H1 (cell line): ENCODE results near the gene GLIPR1. TPM values are rescaled to one million over a fixed set of nuclear protein-coding genes. Genes with fewer than 3 reads are reported as not detected.

Experiments used
- CTCF ChIA-PET: fragments of 300-600 bp; sonication (Branson Sonifier 250); formaldehyde crosslinking; loops from one replicate; lab custom pipeline; 2021; ENCODE audit not compliant: partially characterized antibody; lab: Charles Lee
- POLR2A ChIA-PET: fragments of 300-600 bp; sonication (Branson Sonifier 250); formaldehyde crosslinking; loops from one replicate; lab custom pipeline; 2021; ENCODE audit warnings: inconsistent platforms; ENCODE audit not compliant: partially characterized antibody; lab: Charles Lee
- DNase-seq, 2 experiments: peaks; one replicate each; pipeline versions ENCODE4 v3.0.0 to v3.0.0-alpha.2; 2010 to 2022; ENCODE audit warnings: low spot score in 2 of 2, low read depth in 1 of 2, mixed read lengths in 1 of 2
- FAIRE-seq: peaks from 2 replicates; lab custom pipeline; 2011; peaks lifted over from hg19 to GRCh38; lab: Jason Lieb, UNC
- H2AFZ ChIP-seq: 2 replicates; pipeline ENCODE4 v1.8.1; 2012; ENCODE audit warnings: low read length, inconsistent platforms
- H2AK5ac ChIP-seq: 2 replicates; pipeline ENCODE4 v1.6.1; 2013; ENCODE audit warnings: low read depth, low read length
- H2BK120ac ChIP-seq: replicated peaks from 2 replicates; pipeline ENCODE3; 2013; ENCODE audit warnings: low read depth, low read length, inconsistent platforms
- H2BK12ac ChIP-seq: 2 replicates; pipeline ENCODE4 v1.6.1; 2013; ENCODE audit warnings: low read depth, low read length
- H2BK15ac ChIP-seq: 2 replicates; pipeline ENCODE4 v1.6.1; 2013; ENCODE audit warnings: low read length
- H2BK20ac ChIP-seq: 2 replicates; pipeline ENCODE4 v1.6.1; 2013; ENCODE audit warnings: low read length
- H2BK5ac ChIP-seq: 2 replicates; pipeline ENCODE4 v1.6.1; 2013; ENCODE audit warnings: low read depth, low read length
- H3K14ac ChIP-seq: 2 replicates; pipeline ENCODE4 v1.6.1; 2013; ENCODE audit warnings: inconsistent platforms; ENCODE audit not compliant: insufficient read length
- H3K18ac ChIP-seq: 2 replicates; pipeline ENCODE4 v1.6.1; 2013; ENCODE audit warnings: low read length; ENCODE audit errors: extremely low read depth
- H3K23ac ChIP-seq: 2 replicates; pipeline ENCODE4 v1.6.1; 2013; ENCODE audit warnings: inconsistent platforms; ENCODE audit not compliant: insufficient read length
- H3K23me2 ChIP-seq: 2 replicates; pipeline ENCODE4 v1.6.1; 2013; ENCODE audit warnings: low read depth, low read length
- H3K27ac ChIP-seq: 2 replicates; pipeline ENCODE4 v1.6.1; 2011; ENCODE audit warnings: low read depth, low read length, inconsistent platforms
- H3K27me3 ChIP-seq, 4 experiments: replicated peaks in 1 of 4; 1 replicate in 1 of 4; 2 replicates in 3 of 4; pipeline versions ENCODE4 v1.6.1 to v1.8.1; 2011 to 2013; ENCODE audit warnings: low read length in 3 of 4, mild to moderate bottlenecking in 3 of 4, inconsistent platforms in 2 of 4, mixed read lengths in 2 of 4, moderate library complexity in 1 of 4; ENCODE audit not compliant: control insufficient read depth in 3 of 4, insufficient read depth in 3 of 4; ENCODE audit errors: extremely low read depth in 1 of 4
- H3K36me3 ChIP-seq, 4 experiments: 2 replicates each; pipeline versions ENCODE4 v1.6.1 to v1.8.1; 2011 to 2013; ENCODE audit warnings: mild to moderate bottlenecking in 4 of 4, low read length in 3 of 4, moderate library complexity in 2 of 4, control low read depth in 1 of 4, inconsistent platforms in 1 of 4; ENCODE audit not compliant: insufficient read depth in 4 of 4, control insufficient read depth in 2 of 4
- H3K4ac ChIP-seq: replicated peaks from 2 replicates; pipeline ENCODE3; 2013; ENCODE audit warnings: low read length, low read depth, mixed read lengths, inconsistent platforms; ENCODE audit not compliant: insufficient read length
- H3K4me1 ChIP-seq, 4 experiments: replicated peaks in 1 of 4; 1 replicate in 1 of 4; 2 replicates in 3 of 4; pipeline versions ENCODE4 v1.6.1 to v1.8.1; 2011 to 2013; ENCODE audit warnings: low read length in 3 of 4, inconsistent platforms in 2 of 4, mixed read lengths in 1 of 4; ENCODE audit not compliant: insufficient read depth in 4 of 4, control insufficient read depth in 3 of 4
- H3K4me2 ChIP-seq, 2 experiments: 2 replicates each; pipeline versions ENCODE4 v1.6.1 to v1.8.1; 2011 to 2013; ENCODE audit warnings: low read depth in 2 of 2, low read length in 2 of 2, control low read depth in 1 of 2, inconsistent platforms in 1 of 2, mild to moderate bottlenecking in 1 of 2; ENCODE audit not compliant: insufficient read depth in 1 of 2
- H3K4me3 ChIP-seq, 4 experiments: fragments of 200-600, 300-600 bp in 1 of 4; sonication (generic), shearing (Covaris generic), sonication (Bioruptor Twin) in 1 of 4; 2 replicates each; pipeline versions ENCODE4 v1.5.1 to v1.8.1; 2011 to 2016; ENCODE audit warnings: low read length in 4 of 4, low read depth in 3 of 4, control low read depth in 2 of 4, inconsistent platforms in 2 of 4, mild to moderate bottlenecking in 2 of 4, mixed read lengths in 1 of 4, moderate library complexity in 1 of 4; ENCODE audit not compliant: insufficient read depth in 2 of 4; ENCODE audit errors: extremely low read depth in 1 of 4
- H3K56ac ChIP-seq: replicated peaks from 2 replicates; pipeline ENCODE3; 2013; ENCODE audit warnings: low read depth, mild to moderate bottlenecking, mixed read lengths, low read length, inconsistent platforms; ENCODE audit not compliant: insufficient read length
- H3K79me1 ChIP-seq: 2 replicates; pipeline ENCODE4 v1.6.1; 2013; ENCODE audit warnings: low read depth, low read length, control low read depth
- H3K79me2 ChIP-seq, 2 experiments: 2 replicates each; pipeline versions ENCODE4 v1.6.1 to v1.8.1; 2012 to 2013; ENCODE audit warnings: low read length in 2 of 2, mild to moderate bottlenecking in 2 of 2, inconsistent platforms in 1 of 2; ENCODE audit not compliant: insufficient read depth in 2 of 2, control insufficient read depth in 1 of 2
- H3K9ac ChIP-seq, 4 experiments: replicated peaks in 1 of 4; 1 replicate in 1 of 4; 2 replicates in 3 of 4; pipeline versions ENCODE4 v1.6.1 to v1.8.1; 2011 to 2013; ENCODE audit warnings: low read depth in 3 of 4, low read length in 3 of 4, control low read depth in 2 of 4, mild to moderate bottlenecking in 2 of 4, moderate library complexity in 2 of 4, inconsistent platforms in 1 of 4; ENCODE audit errors: extremely low read depth in 1 of 4
- H3K9me3 ChIP-seq, 2 experiments: 2 replicates each; pipeline versions ENCODE4 v1.6.1 to v1.8.1; 2012 to 2013; ENCODE audit warnings: mild to moderate bottlenecking in 2 of 2, moderate library complexity in 2 of 2, control low read depth in 1 of 2, inconsistent platforms in 1 of 2, low read depth in 1 of 2, low read length in 1 of 2, mixed read lengths in 1 of 2; ENCODE audit not compliant: insufficient read depth in 2 of 2
- H4K20me1 ChIP-seq, 2 experiments: replicated peaks in 1 of 2; 2 replicates each; pipeline versions ENCODE3 to v1.8.1; 2011 to 2013; ENCODE audit warnings: inconsistent platforms in 2 of 2, low read length in 2 of 2, mild to moderate bottlenecking in 1 of 2; ENCODE audit not compliant: insufficient read depth in 2 of 2, control insufficient read depth in 1 of 2
- H4K5ac ChIP-seq: 2 replicates; pipeline ENCODE4 v1.6.1; 2013; ENCODE audit warnings: low read length, low read depth, mixed read lengths, inconsistent platforms; ENCODE audit not compliant: insufficient read length
- H4K8ac ChIP-seq: 2 replicates; pipeline ENCODE4 v1.8.0; 2013; ENCODE audit warnings: mild to moderate bottlenecking, moderate library complexity, low read length, inconsistent platforms; ENCODE audit not compliant: insufficient read depth; ENCODE audit errors: extremely low read depth
- H4K91ac ChIP-seq: replicated peaks from 2 replicates; pipeline ENCODE3; 2013; ENCODE audit warnings: low read length, mixed read lengths, inconsistent platforms; ENCODE audit not compliant: insufficient read length
- CHD1 ChIP-seq: IDR thresholded peaks from 2 replicates; pipeline ENCODE4 v1.6.1; 2012; ENCODE audit warnings: low read depth, low read length, improper control_type of control experiment
- HDAC2 ChIP-seq, 2 experiments: fragments of 300-600 bp in 1 of 2; sonication (generic) in 1 of 2; IDR thresholded peaks; 2 replicates each; pipeline ENCODE4 v1.6.1; 2011 to 2012; ENCODE audit warnings: low read depth in 2 of 2, low read length in 2 of 2, mild to moderate bottlenecking in 2 of 2, moderate library complexity in 2 of 2, borderline replicate concordance in 1 of 2, inconsistent platforms in 1 of 2
- HDAC6 ChIP-seq: IDR thresholded peaks from one replicate; pipeline ENCODE4 v1.7.1; 2012; ENCODE audit warnings: low read depth, mild to moderate bottlenecking, inconsistent platforms, low read length, moderate library complexity
- JUND ChIP-seq: IDR thresholded peaks from 2 replicates; pipeline ENCODE4 v1.6.1; 2011; ENCODE audit warnings: mild to moderate bottlenecking, improper control_type of control experiment, low read length
- KDM1A ChIP-seq: fragments of 200-600, 300-600 bp; sonication (generic); IDR thresholded peaks from 2 replicates; pipeline ENCODE4 v1.7.1; 2016; ENCODE audit warnings: mild to moderate bottlenecking, low read length, borderline replicate concordance
- NRF1 ChIP-seq: IDR thresholded peaks from 2 replicates; pipeline ENCODE4 v1.6.1; 2011; ENCODE audit warnings: mild to moderate bottlenecking, low read depth, low read length, improper control_type of control experiment
- POU5F1 ChIP-seq: IDR thresholded peaks from 2 replicates; pipeline ENCODE4 v1.6.1; 2011; ENCODE audit warnings: low read depth, mild to moderate bottlenecking, low read length, moderate library complexity
- RAD21 ChIP-seq, 2 experiments: IDR thresholded peaks in 1 of 2; conservative IDR thresholded peaks in 1 of 2; 2 replicates each; pipeline ENCODE4 v1.6.1; 2011; ENCODE audit warnings: low read depth in 2 of 2, low read length in 2 of 2, improper control_type of control experiment in 1 of 2, inconsistent platforms in 1 of 2, mild to moderate bottlenecking in 1 of 2, moderate library complexity in 1 of 2
- SP1 ChIP-seq: IDR thresholded peaks from 2 replicates; pipeline ENCODE4 v1.6.1; 2011; ENCODE audit warnings: low read depth, low read length
- SRF ChIP-seq: IDR thresholded peaks from 2 replicates; pipeline ENCODE4 v1.6.1; 2011; ENCODE audit warnings: mild to moderate bottlenecking, low read depth, low read length, moderate library complexity
- TBP ChIP-seq: IDR thresholded peaks from 2 replicates; pipeline ENCODE4 v1.6.1; 2011; ENCODE audit warnings: low read depth, low read length, improper control_type of control experiment
- USF2 ChIP-seq: IDR thresholded peaks from 2 replicates; pipeline ENCODE4 v1.6.1; 2011; ENCODE audit warnings: low read length, improper control_type of control experiment
- WGBS, 2 experiments: shearing (Covaris generic) in 1 of 2; methylation state at CpG; one replicate each; pipeline versions ENCODE4 v1.1.6 to v1.1.7; 2013 to 2015; ENCODE audit warnings: low lambda C conversion rate in 2 of 2, mixed read lengths in 2 of 2, inconsistent platforms in 1 of 2, low coverage in 1 of 2, missing lambda C conversion rate in 1 of 2; ENCODE audit not compliant: insufficient replicate concordance in 2 of 2, insufficient coverage in 1 of 2, insufficient read length in 1 of 2; ENCODE audit errors: extremely low coverage in 1 of 2, missing lambda C conversion rate in 1 of 2; 5-methylcytosine and 5-hydroxymethylcytosine counted together
- polyA plus RNA-seq, 7 experiments: library from polyadenylated mRNA; depleted of rRNA in 3 of 7; stranded (reverse) in 5 of 7; unstranded in 2 of 7; fragments of >200 nt in 5 of 7; fragments of 200-250 nt in 2 of 7; gene quantifications; 1 replicate in 5 of 7; 2 replicates in 1 of 7; 4 replicates in 1 of 7; pipeline versions ENCODE4 v1.2.1 to v1.2.3, GENCODE V29; 2011 to 2013; ENCODE audit warnings: missing spikeins in 2 of 7, mixed read lengths in 2 of 7
- total RNA-seq: library from RNA; stranded (reverse); fragmentation: NEBNext Ultra II Directional; extraction: Animal tissue kit (Norgen Biotek cat#: 25700); gene quantifications from 2 replicates; pipeline ENCODE4 v1.2.1, GENCODE V29; 2021

GLIPR1 gene
- total and polyA plus RNA-seq, 2 of the 8 experiments (the other 6 are each of a cell fraction or from before 2014, with no cell fraction given) = 0.23 to 1.5 TPM

- no peak overlapping the region for H2AFZ ChIP-seq
- no peak overlapping the region for H4K5ac ChIP-seq
- peaks cover 2 to 4% of the 10 kb centered on the region in 2 experiments for H4K20me1 ChIP-seq
- H2AK5ac ChIP-seq = no peak overlapping the region
- ChIA-PET POLR2A (no interaction called here), CTCF (interaction anchor here (0.7 to 5.2 kb wide), 6 partner anchors 10 to 899 kb away, joined by 3 to 40 read pairs (median 4); no protein-coding TSS in a partner anchor)
- H3K27ac ChIP-seq = no peak overlapping the region
- no peak overlapping the region for H4K91ac ChIP-seq
- no peaks in the 10 kb centered on the region for H3K9me3 ChIP-seq
- H3K79me2 ChIP-seq = peaks cover 13 to 44% of the 10 kb centered on the region in 2 experiments; a peak in 3 of 4 replicates
- 96% methylated on average over 2 of the region's 2 CpGs; no CpG with 5 or more reads in 1 of the 2 experiments for WGBS, 2 experiments
- H3K79me1 ChIP-seq = no peaks in the 10 kb centered on the region
- H3K4me2 ChIP-seq = no peak overlapping the region
- H2BK20ac ChIP-seq = no peak overlapping the region
- no peak overlapping the region for H3K9ac ChIP-seq
- no peak overlapping the region for H2BK12ac ChIP-seq
- H3K18ac ChIP-seq = no peak overlapping the region
- H2BK15ac ChIP-seq = no peak overlapping the region
- H3K36me3 ChIP-seq = peaks cover 17 to 59% (median 31%) of the 10 kb centered on the region in 4 experiments
- H3K14ac ChIP-seq = no peak overlapping the region
- H2BK120ac ChIP-seq = no peak overlapping the region
- no peaks in the 10 kb centered on the region; the same call in 1 of the 2 replicates for H3K23me2 ChIP-seq
- no peaks in the 10 kb centered on the region; a peak in 2 of 7 replicates for H3K4me1 ChIP-seq
- no peak overlapping the region for H3K4me3 ChIP-seq
- no peak for DNase-seq
- H2BK5ac ChIP-seq = no peak overlapping the region
- no peaks in the 10 kb centered on the region for H3K27me3 ChIP-seq
- H4K8ac ChIP-seq = no peak overlapping the region
- H3K56ac ChIP-seq = no peak overlapping the region
- H3K23ac ChIP-seq = no peak overlapping the region
- H3K4ac ChIP-seq = no peak overlapping the region
- FAIRE-seq = no peak
- TF ChIP-seq TBP (no peak), POU5F1 (no peak), SRF (no peak), HDAC2 (IDR thresholded peaks at IDR 0.05; ENCODE audit: borderline replicate concordance in 1 of 2, low read depth in 2 of 2, low read length in 2 of 2) (no peak), HDAC6 (no peak), RAD21 (IDR thresholded peaks at IDR 0.05 in 1 of 2, conservative IDR thresholded peaks at IDR 0.05 in 1 of 2; ENCODE audit: low read depth in 2 of 2, low read length in 2 of 2) (peak in 1 of 2 experiments; percentile 36; a peak in 3 of 4 replicates), SP1 (no peak), USF2 (no peak), JUND (no peak), KDM1A (no peak), NRF1 (no peak), CHD1 (no peak)
These were observed 25.3 kb downstream of the GLIPR1 start for GRCh38 chr12:75505706-75506312.
